SHP77 treated with DMSO at 0.1 percent for 48 hours (cell line): ENCODE data around the gene H1-8.

Source experiments
- DNase-seq: peaks from one replicate; lab custom pipeline; 2025; lab: John Stamatoyannopoulos, UW

H1-8 gene

DNA sequence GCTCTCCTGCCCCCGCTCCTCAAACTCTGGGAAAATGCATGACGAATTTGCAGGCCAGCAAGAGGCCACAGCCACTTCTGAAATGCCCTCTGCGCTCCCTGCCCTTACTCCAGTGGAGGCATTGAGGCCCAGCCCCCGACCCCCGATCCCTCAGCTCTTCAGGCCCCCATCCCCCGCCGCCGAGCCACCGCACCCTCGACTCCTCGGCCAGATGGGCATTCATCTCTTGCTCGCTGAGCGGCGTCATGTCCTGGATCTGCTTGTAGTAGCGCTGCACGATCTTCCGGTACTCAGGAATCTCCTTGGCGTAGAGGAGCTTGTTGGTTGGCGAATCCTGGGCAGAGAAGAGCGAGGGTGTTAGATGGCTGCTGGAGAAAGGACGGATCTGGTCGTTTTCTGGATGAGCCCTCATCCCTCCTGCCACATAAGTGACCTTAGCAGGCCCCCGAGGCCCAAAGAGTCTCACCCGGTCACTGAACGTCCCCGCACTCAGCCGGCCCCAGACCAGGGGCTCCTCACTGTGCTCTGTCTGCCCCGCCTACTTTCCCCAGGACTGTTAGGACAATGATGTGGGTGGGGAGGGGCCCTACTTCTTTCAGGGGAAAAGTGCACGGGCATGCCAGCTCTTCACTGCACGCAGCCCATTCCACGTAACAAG, 14.0 kb downstream of the H1-8 start:
- DNase-seq = no peak

DNA sequence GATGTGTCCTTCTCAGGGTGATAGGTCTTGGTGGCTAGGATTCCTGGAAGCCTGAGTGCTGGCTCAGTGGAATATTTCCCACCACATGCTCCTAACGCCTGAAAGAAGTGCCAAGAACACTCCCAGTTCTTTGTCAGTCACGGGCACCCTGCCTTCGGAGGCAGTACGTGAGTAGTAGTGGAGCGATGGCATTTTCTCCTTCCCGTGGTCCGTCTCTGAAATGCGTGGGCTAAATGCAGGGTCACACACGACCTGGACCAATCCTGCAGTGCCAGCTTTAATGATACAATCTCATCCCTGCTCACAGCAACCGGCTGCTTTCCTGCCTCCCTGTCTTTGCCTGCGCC, 14.5 kb downstream of the H1-8 start:
- no peak for DNase-seq

DNA sequence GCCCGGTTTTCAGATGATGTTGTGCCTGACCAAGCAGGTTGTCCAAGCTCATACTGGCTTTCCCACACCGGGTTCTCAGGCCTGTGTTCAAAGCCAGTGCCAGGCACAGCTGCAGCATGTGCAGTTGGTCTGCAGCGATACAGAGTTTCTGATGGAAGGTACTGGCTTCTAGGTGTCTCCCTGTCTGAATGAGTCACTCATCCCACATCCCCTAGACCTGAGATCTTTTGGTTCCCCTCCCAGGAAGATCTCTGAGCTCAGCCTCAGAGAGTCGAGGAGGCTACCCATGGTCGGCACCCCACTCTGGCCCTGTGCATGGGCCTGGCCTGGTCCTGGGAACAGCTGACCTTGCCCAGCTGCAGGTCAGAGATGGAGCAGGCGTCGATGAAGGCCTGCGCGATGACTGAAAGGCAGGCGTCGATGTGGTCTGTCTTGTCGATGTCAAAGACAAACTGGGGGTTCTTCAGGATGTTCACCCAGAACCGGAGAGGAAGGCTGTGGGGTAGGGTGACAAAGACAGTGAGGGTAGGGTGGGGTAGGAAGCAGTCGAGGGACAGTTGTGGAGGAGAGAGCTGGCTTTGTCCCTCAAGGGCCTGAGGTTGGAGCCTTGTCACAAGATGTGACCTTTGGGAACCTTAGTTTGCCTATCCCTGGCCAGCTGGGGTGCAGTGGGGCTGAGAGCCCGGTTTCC, 15.3 kb downstream of the H1-8 start:
- DNase-seq = no peak

DNA sequence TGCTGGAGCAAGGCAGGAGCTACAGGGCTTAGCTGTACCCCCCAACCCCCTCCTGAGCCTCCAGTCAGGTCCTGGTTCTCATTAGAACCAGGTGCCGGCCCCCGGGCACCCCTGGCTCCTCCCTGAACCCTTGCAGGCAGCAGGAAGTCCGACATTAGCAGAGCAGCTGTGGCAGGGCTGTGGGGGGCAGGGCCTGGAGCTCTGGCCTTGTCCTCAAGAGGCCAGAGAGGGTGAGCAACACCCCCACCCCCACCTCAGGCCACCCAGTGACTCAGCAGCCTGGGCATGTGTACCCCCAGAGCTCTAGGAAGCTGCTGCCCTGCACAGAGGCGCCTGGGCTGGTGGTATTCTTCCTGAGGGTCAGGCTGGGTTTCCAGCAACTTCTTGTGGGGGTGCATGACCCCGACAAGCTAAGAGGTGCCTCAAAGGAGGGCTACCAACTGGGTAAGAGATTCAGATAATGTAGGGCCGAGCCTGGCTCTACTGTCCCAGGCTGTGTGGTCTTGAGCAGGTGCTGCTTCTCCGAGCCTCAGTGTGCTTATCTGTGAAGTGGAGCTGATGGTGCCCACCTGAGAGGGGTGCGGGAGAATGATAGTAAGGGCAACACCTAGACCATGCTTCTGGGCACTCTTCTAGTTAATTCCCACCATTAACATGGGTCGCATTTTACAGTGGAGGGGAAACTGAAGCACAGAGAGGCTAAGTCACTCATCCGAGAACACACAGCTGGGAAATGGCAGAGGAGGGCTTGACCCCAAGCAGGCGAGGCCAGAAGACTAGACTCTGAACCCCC, 16.0 kb downstream of the H1-8 start:
- no peak for DNase-seq

DNA sequence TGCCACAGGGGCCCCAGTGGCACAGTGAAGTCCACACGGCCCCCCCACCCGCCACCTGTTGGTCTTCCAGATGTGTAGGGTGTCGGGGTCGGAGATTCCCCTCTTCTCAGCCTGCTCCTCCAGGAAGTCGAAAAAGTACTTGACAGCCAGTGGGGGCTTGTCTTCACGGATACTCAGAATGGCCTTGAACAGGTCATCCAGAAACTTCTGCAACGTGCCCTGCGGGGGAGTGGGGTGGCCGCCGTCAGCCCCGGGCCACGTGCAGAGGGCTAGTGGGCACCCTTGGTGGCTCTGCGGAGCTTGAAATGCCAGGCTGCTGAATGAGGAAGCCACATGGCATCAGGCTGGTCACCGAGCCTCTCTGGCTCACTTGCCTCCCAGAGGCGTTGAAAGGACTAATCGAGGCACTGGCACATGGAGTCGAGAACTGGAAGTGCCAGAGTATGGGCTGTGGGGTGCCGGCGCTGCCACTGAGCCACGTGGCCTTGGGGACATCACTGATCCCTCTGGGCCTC, 16.6 kb downstream of the H1-8 start:
- no peak for DNase-seq

DNA sequence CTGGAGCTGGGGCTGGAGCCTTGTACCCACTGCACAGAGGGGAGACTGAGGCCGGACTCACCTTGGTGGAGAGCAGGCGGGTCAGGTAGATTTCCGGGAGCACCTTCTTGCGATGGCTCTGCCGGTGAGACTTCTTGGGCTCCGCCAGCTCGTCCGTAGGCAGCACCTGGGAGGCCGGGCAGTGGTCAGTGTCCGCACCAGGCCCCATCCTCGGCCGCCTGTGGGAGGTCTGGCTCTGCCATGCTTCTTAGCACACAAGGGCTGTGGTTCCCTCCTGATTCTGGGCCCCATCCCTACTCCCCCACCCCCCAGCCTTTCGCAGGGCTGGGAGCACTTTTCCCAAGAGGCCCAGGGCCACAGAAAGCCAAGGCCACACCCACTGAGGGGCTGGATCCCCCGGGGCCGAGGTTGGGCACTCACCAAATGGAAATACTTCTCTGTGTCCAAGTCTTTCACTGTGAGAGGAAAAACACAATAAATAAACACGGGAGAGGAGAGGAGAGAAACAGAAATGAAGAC, 17.4 kb downstream of the H1-8 start:
- DNase-seq = no peak

DNA sequence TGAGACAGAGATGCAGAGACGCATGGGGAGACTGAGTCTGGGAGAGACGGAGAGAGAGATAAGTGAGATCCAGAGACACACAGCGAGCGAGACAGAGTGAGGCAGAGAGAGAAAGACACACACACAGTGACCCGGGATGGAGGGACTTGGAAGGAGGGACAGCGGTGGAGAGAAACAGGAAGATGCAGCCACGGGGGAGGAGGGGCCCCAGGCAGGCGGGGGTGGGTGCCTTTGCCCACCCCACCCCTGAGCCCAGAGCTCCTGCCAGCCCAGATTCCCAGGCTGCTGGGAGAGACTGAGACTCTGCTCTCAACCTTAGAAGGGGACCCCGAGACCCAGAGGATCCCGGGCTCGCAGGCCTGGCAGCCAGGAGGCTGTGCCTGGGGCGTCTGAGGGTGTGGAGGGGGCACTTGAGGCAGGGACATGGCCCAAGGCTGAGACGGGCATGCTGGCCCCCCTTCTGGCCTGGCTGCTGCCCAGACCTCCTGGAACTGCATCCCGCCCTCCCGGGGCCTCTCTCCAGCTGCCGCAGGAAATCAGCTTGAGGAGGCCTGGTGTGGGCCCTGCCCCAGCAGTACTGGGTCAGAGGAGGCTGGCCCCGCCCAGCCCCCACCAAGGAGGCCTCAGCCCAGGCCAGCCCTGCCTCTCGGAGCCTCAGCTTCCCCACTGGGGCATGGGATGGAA, 18.1 kb downstream of the H1-8 start:
- no peak for DNase-seq

DNA sequence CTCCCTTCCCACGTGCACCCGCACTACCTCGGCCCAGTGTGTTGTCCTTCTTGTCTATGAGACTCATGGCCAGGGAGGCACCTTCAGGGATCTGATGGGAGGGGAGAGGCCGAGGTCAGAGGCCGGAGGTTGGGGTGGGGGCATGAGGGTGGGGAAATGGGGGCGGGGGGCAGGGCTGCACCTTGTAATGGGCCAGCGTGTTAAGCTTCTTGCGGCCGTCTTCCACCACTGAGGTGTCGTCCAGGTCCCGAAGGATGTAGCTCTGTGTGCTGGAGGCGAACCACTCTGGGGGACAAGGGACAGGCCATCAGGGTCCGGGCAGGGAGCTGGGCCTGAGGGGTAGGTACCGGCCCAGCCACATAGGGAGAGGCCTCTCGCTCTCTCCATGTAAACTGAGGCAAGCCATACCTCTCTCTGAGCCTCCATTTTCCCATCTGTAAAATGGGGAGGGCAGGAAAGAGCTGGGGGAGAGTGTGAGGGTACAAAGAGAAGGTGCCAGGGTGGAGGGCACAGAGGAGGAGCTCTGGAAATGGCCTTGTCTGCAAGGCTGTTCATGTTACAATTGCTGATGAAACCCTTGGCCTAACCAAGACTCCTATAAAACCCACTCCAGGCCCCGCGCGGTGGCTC, 18.8 kb downstream of the H1-8 start:
- DNase-seq = no peak

DNA sequence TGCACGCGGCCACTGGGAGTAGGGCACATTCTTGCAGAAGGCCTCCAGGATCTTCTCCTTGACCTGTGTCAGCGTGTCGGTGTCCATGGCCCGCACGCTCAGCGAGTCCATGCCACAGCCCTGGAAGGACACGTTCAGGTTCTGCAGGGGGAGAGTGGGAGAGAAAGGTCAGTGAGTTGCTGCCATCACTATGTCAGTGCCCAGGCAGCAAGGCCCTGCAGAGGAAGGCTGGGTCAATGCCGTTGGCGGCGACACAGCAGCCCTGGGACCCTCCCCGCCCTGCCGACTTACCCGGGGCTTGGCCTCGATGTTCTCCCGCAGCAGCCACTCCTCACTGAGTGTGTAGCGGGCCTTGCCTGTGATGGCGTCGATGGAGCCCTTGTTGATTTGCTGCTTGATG, 19.8 kb downstream of the H1-8 start:
- DNase-seq = no peak

DNA sequence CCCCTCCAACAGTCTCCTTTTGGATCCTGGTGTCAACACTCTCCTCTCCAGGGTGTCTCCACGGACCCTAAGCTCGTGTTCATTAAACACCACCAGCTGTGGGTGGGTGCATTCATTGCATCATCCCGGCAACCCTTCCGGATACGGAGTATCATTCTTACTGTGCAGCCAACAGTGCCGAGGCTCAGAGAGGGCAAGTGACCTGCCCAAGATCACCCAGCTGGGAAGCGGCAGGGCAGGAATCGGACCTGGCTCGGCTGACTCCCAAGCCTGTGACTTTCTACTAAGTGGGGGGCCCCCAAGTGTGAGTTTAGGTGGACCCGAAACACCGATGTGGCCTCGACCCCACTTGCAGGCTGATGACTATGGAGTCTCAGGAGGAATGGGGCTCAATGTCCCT, 20.4 kb downstream of the H1-8 start:
- no peak for DNase-seq

DNA sequence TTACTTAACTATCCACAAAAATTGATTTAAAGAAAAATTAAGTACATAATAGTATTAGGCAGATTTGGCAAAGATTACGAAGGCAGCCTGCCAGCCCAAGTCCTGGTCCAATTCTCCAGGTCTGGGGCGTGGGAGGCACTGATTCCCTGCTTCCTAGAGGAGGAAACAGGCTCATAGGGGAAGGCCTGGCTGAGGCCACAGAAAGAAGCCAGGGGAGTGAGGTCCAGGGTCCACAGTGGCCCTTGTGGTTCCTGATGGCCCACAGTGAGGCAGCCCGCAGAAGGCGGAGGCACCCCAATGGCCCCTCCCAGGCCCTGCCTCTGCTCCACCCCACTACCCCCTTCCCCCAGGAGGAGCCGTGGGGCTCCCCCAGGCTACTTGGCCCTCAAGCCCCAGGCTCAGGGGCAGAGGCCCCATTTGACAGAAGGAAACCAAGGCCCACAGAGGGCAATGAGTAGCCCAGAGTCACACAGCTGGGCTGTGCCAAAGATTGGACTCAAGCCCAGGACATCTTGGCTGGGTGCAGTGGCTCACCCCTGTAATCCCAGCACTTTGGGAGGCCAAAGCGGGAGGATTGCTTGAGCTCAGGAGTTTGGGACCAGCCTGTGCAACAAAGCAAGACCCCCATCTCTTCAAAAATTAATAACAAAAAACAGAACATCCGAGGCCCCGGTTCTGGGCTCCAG, 21.0 kb downstream of the H1-8 start:
- no peak for DNase-seq

DNA sequence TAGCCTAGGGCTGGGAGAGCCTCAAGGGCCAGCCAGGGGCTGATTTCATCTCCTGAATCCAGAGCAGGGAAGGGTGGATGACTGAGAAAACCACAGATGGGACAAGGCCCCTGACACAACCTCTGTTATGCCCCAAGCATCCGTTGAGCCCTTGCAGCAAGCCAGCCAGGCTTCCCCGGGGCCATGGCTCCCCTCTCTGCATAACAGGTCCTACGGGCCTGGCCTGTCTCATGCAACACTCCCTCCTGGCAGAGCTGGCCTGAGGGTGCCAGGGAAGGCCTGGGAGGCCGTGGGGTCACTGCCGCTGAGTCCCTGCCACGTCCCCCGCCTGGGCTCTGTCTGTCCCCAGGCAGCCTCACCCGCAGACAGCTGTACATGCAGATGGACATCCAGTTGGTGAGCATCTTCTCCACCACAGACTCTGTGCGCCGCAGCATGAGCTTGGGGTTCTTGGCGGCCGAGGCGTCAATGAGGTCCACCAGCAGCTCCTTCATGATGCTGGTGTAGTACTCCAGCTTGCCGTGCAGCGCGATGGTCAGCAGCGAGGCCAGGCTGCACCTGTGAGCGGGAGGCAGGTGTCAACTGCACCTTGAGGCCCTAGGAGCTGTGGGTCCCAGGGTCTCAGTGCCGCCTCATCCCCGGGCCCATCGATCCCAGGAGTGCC, 22.1 kb downstream of the H1-8 start:
- no peak for DNase-seq

DNA sequence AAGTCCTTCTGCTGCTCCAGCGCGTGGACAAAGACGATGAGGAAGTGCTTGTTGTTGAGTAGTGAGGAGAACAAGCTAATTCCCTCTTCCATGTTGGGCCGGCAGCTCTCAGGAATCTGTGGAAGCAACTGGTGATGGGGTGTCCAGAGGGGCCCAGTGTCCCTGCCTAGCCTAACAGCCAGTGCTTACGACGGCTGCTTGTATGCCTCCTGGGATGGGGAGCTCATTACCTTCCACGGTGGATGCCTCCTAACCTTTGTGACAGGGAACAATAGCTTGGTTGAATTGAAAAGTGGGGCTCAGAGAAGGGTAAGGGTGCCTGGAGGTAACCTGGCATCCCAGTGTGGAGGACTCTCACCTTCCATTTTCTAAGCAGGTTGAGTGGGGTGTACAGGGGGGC, 22.9 kb downstream of the H1-8 start:
- no peak for DNase-seq

DNA sequence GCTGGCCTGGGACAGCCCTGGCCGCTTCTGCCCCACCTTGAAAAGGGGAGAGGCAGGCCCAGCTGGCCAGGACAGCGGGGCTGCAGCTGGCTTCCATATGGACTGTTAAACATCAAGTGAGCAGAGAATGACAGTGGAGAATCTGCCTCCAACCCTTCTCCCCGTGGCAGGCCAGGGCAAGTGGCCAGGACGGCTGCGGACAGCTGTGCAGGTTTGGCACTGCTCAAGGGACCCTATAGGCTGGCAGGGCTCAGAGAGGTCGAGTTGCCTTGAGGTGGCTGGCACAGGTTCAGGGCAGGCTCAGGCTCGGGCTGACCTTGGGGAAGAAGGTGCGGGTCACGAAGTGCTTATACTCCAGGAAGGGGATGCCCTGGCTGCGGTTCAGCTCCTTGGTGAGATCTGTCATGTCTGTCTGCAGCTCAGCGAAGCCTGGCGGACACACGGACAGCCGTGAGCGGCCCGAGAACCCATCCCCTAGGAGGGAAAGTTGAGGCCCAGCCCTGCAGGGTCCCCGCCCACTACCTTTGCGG, 24.3 kb downstream of the H1-8 start:
- no peak for DNase-seq

DNA sequence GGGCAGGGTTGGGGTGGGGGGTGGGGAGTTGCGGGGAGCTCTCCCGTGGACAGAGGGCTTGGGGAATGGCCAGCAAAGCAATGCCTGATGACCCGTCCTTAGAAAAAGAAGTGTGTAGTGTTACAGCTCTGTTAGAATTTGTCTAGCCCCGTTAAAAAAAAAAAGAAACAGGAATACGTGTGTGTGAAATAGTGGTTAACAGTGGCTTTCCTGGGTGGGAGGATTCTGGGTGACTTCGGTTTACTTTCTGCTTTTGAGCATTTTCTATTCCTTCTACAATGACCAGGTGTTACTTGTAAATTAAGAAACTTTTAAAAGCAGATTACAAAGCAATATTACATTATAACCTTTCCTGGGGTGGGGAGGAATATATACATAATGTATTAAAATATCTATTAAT, 25.0 kb downstream of the H1-8 start:
- DNase-seq = no peak

DNA sequence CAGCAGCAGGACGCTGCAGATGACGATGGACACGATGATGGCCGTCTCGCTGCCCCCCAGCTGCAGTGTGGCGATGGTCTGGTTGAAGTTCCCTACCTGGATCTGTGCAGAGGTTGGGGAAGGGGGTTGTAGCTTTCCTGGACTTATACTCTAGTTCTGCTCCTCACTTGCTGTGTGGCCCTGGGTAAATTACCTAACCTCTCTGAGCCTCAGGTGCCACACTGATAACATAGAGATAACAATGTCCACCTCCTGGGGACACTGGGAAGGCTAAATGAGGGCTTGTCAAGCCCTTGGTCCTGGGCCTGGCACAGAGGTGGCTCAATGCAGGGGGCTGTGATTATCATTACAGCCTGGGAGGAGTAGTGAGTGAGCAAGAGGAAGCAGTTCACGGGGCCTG, 26.9 kb downstream of the H1-8 start:
- DNase-seq = no peak

DNA sequence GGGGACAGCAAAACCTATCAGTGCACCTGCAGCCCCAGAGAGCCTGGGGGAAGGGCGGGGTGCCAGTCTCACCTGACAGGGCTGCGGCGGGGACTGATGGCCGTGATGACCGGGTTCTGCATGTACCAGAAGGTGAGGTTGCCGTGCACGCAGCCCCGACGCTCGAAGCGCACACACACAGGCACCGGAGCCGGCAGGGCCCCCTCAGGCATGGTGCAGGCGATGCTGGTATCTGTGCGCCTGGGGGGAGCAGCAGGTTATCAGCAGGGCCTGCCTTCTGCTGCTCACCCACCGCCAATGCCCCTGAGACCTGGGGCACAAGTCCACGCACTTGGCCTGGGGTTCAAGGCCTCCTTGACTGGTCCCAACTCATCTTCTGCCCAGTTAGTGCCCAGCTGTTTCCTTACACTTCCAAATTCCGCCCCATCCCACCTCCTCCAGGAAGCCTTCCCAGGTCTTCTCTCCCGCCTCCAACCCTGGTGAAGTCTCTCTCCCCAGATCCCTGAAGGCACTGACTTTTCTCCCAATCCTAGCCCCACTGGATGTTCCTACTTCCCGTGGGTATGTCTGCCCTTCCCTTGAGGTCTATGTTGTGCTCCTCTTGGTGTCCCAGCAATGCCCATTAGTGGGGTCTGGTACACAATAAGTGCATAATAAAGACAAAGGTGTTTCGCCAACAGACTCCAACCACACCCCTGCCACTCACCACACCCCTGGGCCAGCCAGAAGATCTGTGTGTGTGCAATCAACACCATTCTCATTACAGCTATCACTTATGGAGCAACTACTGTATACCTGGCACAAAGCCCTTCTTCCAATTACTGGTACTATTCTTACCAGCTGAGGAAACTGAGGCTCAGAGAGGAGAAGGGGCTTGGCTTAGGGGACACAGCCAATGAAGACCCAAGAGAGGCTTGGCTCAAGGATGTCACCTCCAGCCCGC, 28.9 kb downstream of the H1-8 start:
- DNase-seq = no peak

DNA sequence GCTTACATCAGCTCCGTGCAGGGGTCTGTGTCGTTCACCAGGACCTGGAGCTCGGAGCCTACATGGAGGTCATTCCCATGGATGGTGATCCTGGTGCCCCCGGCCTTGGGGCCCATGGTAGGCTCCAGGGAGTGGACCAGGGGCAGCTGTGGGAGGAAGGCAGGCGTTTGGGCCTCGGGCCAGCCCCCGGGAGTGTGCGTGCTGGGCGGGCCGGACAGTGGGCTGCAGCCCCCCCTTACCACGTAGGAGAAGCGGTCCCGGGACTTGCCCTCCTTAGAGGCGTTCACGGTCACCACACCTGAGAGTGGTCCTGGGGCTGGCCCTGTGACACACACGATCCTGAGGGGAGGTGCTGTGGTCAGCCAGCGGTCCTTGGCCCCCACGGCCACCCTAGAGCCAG, 29.6 kb downstream of the H1-8 start:
- DNase-seq = no peak

DNA sequence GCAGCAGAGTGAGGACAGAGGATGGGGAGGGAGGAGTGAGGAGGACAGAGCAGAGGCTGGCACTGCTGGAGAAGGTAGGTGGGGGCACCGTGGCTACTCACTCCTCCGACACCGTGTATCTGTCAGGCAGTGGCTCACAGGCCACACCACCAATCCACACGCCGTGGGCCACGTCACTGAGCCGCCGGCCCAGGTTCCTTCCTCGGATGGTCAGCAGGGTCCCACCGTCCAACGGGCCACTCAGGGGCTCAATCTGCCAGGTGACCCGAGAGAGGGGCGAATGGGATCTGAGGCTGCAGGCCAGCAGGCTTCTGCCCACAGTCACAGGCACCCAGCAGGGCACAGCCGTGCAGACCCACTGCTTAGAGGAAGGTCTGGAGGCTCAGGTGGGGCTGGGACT, 30.5 kb downstream of the H1-8 start:
- no peak for DNase-seq
